ENCODE measurements around the gene ZNF532. TPM values are rescaled to one million over a fixed set of nuclear protein-coding genes. Genes with fewer than 3 reads are reported as not detected.

The ZNF532 gene
- total RNA-seq, 1 donor from 2014 or later: 77.1 TPM

- no peak for TF ChIP-seq POLR2A (IDR thresholded peaks at IDR 0.05)
- TF ChIP-seq CTCF (IDR thresholded peaks at IDR 0.05): no peak
- no peak for TF ChIP-seq POLR2AphosphoS5 (IDR thresholded peaks at IDR 0.05; ENCODE audit: insufficient read depth in 1 of 2, low read depth in 1 of 2)
- Histone ChIP-seq H3K4me1 (no peaks in the 10 kb centered on the region), H3K9me3 (no peaks in the 10 kb centered on the region), H3K36me3 (peaks cover 0 to 22% of the 10 kb centered on the region in 2 donors), H3K27ac (no peak overlapping the region), H3K27me3 (no peaks in the 10 kb centered on the region), H3K4me3 (no peak overlapping the region)
- intact Hi-C loops (cut with DNase I): loop anchor here (1.0 to 10.0 kb wide), 2 partner anchors 18 to 1373 kb away; no protein-coding TSS in a partner anchor
- DNase-seq (ENCODE audit: extremely low spot score in 2 of 2): no peak
Measured at GRCh38 chr18:58937887-58938267, 73.2 kb downstream of the ZNF532 start.

GRCh38 chr18:58941426-58942099, 76.9 kb downstream of the ZNF532 start:
- intact Hi-C loops (cut with DNase I): no loop called here
- no peaks in the 10 kb centered on the region for H3K4me1 ChIP-seq
- no peaks in the 10 kb centered on the region for H3K27me3 ChIP-seq
- no peaks in the 10 kb centered on the region for H3K9me3 ChIP-seq
- DNase-seq (ENCODE audit: extremely low spot score in 2 of 2): no peak
- peaks cover 0 to 24% of the 10 kb centered on the region in 2 donors for H3K36me3 ChIP-seq
- no peak overlapping the region for H3K27ac ChIP-seq
- no peak overlapping the region for H3K4me3 ChIP-seq
- TF ChIP-seq CTCF (IDR thresholded peaks at IDR 0.05) (no peak), POLR2AphosphoS5 (IDR thresholded peaks at IDR 0.05; ENCODE audit: insufficient read depth in 1 of 2, low read depth in 1 of 2) (no peak), POLR2A (IDR thresholded peaks at IDR 0.05) (no peak)

GRCh38 chr18:58943896-58944295, 79.2 kb downstream of the ZNF532 start:
- TF ChIP-seq POLR2AphosphoS5 (IDR thresholded peaks at IDR 0.05; ENCODE audit: insufficient read depth in 1 of 2, low read depth in 1 of 2) (no peak), POLR2A (IDR thresholded peaks at IDR 0.05) (no peak), CTCF (IDR thresholded peaks at IDR 0.05) (no peak)
- intact Hi-C loops (cut with DNase I): no loop called here
- no peak overlapping the region for H3K27ac ChIP-seq
- no peak overlapping the region for H3K4me3 ChIP-seq
- no peak for DNase-seq (ENCODE audit: extremely low spot score in 2 of 2)
- no peaks in the 10 kb centered on the region for H3K4me1 ChIP-seq
- no peaks in the 10 kb centered on the region for H3K27me3 ChIP-seq
- peaks cover 0 to 27% of the 10 kb centered on the region in 2 donors for H3K36me3 ChIP-seq
- no peaks in the 10 kb centered on the region for H3K9me3 ChIP-seq

GRCh38 chr18:58947136-58947732, 82.6 kb downstream of the ZNF532 start:
- Histone ChIP-seq H3K4me3 (no peak overlapping the region), H3K27me3 (no peaks in the 10 kb centered on the region), H3K4me1 (no peaks in the 10 kb centered on the region), H3K36me3 (peaks cover 0 to 17% of the 10 kb centered on the region in 2 donors), H3K9me3 (no peaks in the 10 kb centered on the region), H3K27ac (no peak overlapping the region)
- DNase-seq (ENCODE audit: extremely low spot score in 2 of 2): no peak
- TF ChIP-seq POLR2AphosphoS5 (IDR thresholded peaks at IDR 0.05; ENCODE audit: insufficient read depth in 1 of 2, low read depth in 1 of 2) (no peak), POLR2A (IDR thresholded peaks at IDR 0.05) (no peak), CTCF (IDR thresholded peaks at IDR 0.05) (no peak)
- intact Hi-C loops (cut with DNase I): no loop called here

- intact Hi-C loops (cut with DNase I): no loop called here
- Histone ChIP-seq H3K4me3 (no peak overlapping the region), H3K4me1 (no peaks in the 10 kb centered on the region), H3K27ac (no peak overlapping the region), H3K9me3 (no peaks in the 10 kb centered on the region), H3K36me3 (peaks cover 0 to 15% of the 10 kb centered on the region in 2 donors), H3K27me3 (no peaks in the 10 kb centered on the region)
- DNase-seq (ENCODE audit: extremely low spot score in 2 of 2): no peak
- TF ChIP-seq CTCF (IDR thresholded peaks at IDR 0.05) (no peak), POLR2A (IDR thresholded peaks at IDR 0.05) (no peak), POLR2AphosphoS5 (IDR thresholded peaks at IDR 0.05; ENCODE audit: insufficient read depth in 1 of 2, low read depth in 1 of 2) (no peak)
Measured at GRCh38 chr18:58949031-58949430, 84.4 kb downstream of the ZNF532 start.
